Muscle layer of colon (tissue), 2 donors: ENCODE data around the gene BANK1.

Experiments
- H3K27ac ChIP-seq: one replicate; pipeline ENCODE4 v1.7.0; 2013; ENCODE audit warnings: low read depth, mild to moderate bottlenecking, low read length, moderate library complexity
- H3K27me3 ChIP-seq, 2 donors: one replicate each; pipeline ENCODE4 v1.7.0; 2013; ENCODE audit warnings: low read length in 2 of 2, mild to moderate bottlenecking in 2 of 2; ENCODE audit not compliant: insufficient read depth in 2 of 2, control insufficient read depth in 1 of 2
- H3K36me3 ChIP-seq: one replicate; pipeline ENCODE4 v1.7.0; 2013; ENCODE audit warnings: mild to moderate bottlenecking, low read length; ENCODE audit not compliant: insufficient read depth
- H3K4me1 ChIP-seq: one replicate; pipeline ENCODE4 v1.7.0; 2013; ENCODE audit warnings: mild to moderate bottlenecking, low read length; ENCODE audit not compliant: insufficient read depth
- H3K4me3 ChIP-seq, 2 donors: one replicate each; pipeline ENCODE4 v1.7.0; 2013; ENCODE audit warnings: low read length in 2 of 2, low read depth in 1 of 2, mild to moderate bottlenecking in 1 of 2, moderate library complexity in 1 of 2
- H3K9ac ChIP-seq: one replicate; pipeline ENCODE4 v1.7.0; 2013; ENCODE audit warnings: low read length
- H3K9me3 ChIP-seq: one replicate; pipeline ENCODE4 v1.7.0; 2013; ENCODE audit warnings: mild to moderate bottlenecking, low read length
- donor health status: abdominal sarcoma.
- donor health status: Adenocarcinoma of cecum.

BANK1 gene

GRCh38 chr4:101785486-101785885, 5.0 kb upstream of the BANK1 start:
- Histone ChIP-seq H3K27me3 (no peaks in the 10 kb centered on the region), H3K4me3 (no peak overlapping the region), H3K4me1 (no peaks in the 10 kb centered on the region), H3K36me3 (no peaks in the 10 kb centered on the region), H3K9ac (no peak overlapping the region), H3K9me3 (no peaks in the 10 kb centered on the region), H3K27ac (no peak overlapping the region)

GRCh38 chr4:101787701-101788316, 2.7 kb upstream of the BANK1 start:
- no peaks in the 10 kb centered on the region for H3K36me3 ChIP-seq
- no peak overlapping the region for H3K9ac ChIP-seq
- H3K4me1 ChIP-seq = no peaks in the 10 kb centered on the region
- H3K4me3 ChIP-seq = no peak overlapping the region
- H3K27ac ChIP-seq = no peak overlapping the region
- no peaks in the 10 kb centered on the region for H3K27me3 ChIP-seq
- no peaks in the 10 kb centered on the region for H3K9me3 ChIP-seq

GRCh38 chr4:101791182-101791558, 640 bp downstream of the BANK1 start:
- no peaks in the 10 kb centered on the region for H3K9me3 ChIP-seq
- H3K27me3 ChIP-seq = no peaks in the 10 kb centered on the region
- no peak overlapping the region for H3K27ac ChIP-seq
- H3K36me3 ChIP-seq = no peaks in the 10 kb centered on the region
- no peaks in the 10 kb centered on the region for H3K4me1 ChIP-seq
- peak overlapping the region; percentile 58 to 63 for H3K4me3 ChIP-seq
- H3K9ac ChIP-seq = no peak overlapping the region

GRCh38 chr4:101792056-101792590, 1.6 kb downstream of the BANK1 start:
- no peak overlapping the region for H3K27ac ChIP-seq
- H3K4me1 ChIP-seq = no peaks in the 10 kb centered on the region
- no peaks in the 10 kb centered on the region for H3K9me3 ChIP-seq
- no peak overlapping the region for H3K9ac ChIP-seq
- no peaks in the 10 kb centered on the region for H3K27me3 ChIP-seq
- H3K36me3 ChIP-seq = no peaks in the 10 kb centered on the region
- no peak overlapping the region for H3K4me3 ChIP-seq

GRCh38 chr4:101793397-101793796, 2.9 kb downstream of the BANK1 start:
- Histone ChIP-seq H3K27me3 (no peaks in the 10 kb centered on the region), H3K4me3 (no peak overlapping the region), H3K9ac (no peak overlapping the region), H3K4me1 (no peaks in the 10 kb centered on the region), H3K27ac (no peak overlapping the region), H3K36me3 (no peaks in the 10 kb centered on the region), H3K9me3 (no peaks in the 10 kb centered on the region)

GRCh38 chr4:101794806-101795205, 4.3 kb downstream of the BANK1 start:
- H3K9me3 ChIP-seq = no peaks in the 10 kb centered on the region
- no peaks in the 10 kb centered on the region for H3K27me3 ChIP-seq
- no peaks in the 10 kb centered on the region for H3K36me3 ChIP-seq
- no peak overlapping the region for H3K4me3 ChIP-seq
- H3K4me1 ChIP-seq = no peaks in the 10 kb centered on the region
- no peak overlapping the region for H3K27ac ChIP-seq
- H3K9ac ChIP-seq = no peak overlapping the region

GRCh38 chr4:101795704-101796103, 5.2 kb downstream of the BANK1 start:
- H3K4me1 ChIP-seq = no peaks in the 10 kb centered on the region
- no peaks in the 10 kb centered on the region for H3K9me3 ChIP-seq
- no peaks in the 10 kb centered on the region for H3K36me3 ChIP-seq
- no peak overlapping the region for H3K4me3 ChIP-seq
- no peak overlapping the region for H3K27ac ChIP-seq
- no peak overlapping the region for H3K9ac ChIP-seq
- no peaks in the 10 kb centered on the region for H3K27me3 ChIP-seq

GRCh38 chr4:101801958-101802357, 11.4 kb downstream of the BANK1 start:
- Histone ChIP-seq H3K9me3 (no peaks in the 10 kb centered on the region), H3K27ac (no peak overlapping the region), H3K36me3 (no peaks in the 10 kb centered on the region), H3K4me1 (no peaks in the 10 kb centered on the region), H3K4me3 (no peak overlapping the region), H3K27me3 (no peaks in the 10 kb centered on the region), H3K9ac (no peak overlapping the region)

GRCh38 chr4:101806914-101807313, 16.4 kb downstream of the BANK1 start:
- no peaks in the 10 kb centered on the region for H3K36me3 ChIP-seq
- no peak overlapping the region for H3K9ac ChIP-seq
- H3K27ac ChIP-seq = no peak overlapping the region
- no peaks in the 10 kb centered on the region for H3K9me3 ChIP-seq
- no peaks in the 10 kb centered on the region for H3K4me1 ChIP-seq
- no peaks in the 10 kb centered on the region for H3K27me3 ChIP-seq
- no peak overlapping the region for H3K4me3 ChIP-seq

- no peak overlapping the region for H3K4me3 ChIP-seq
- H3K9ac ChIP-seq = no peak overlapping the region
- H3K27ac ChIP-seq = no peak overlapping the region
- no peaks in the 10 kb centered on the region for H3K9me3 ChIP-seq
- no peaks in the 10 kb centered on the region for H3K4me1 ChIP-seq
- no peaks in the 10 kb centered on the region for H3K36me3 ChIP-seq
- H3K27me3 ChIP-seq = no peaks in the 10 kb centered on the region
Measured at GRCh38 chr4:101807351-101807750, 16.8 kb downstream of the BANK1 start.

- Histone ChIP-seq H3K9me3 (no peaks in the 10 kb centered on the region), H3K4me3 (no peak overlapping the region), H3K27me3 (no peaks in the 10 kb centered on the region), H3K36me3 (no peaks in the 10 kb centered on the region), H3K4me1 (no peaks in the 10 kb centered on the region), H3K9ac (no peak overlapping the region), H3K27ac (no peak overlapping the region)
Measured at GRCh38 chr4:101813604-101814003, 23.1 kb downstream of the BANK1 start.

GRCh38 chr4:101818362-101818761, 27.8 kb downstream of the BANK1 start:
- no peaks in the 10 kb centered on the region for H3K9me3 ChIP-seq
- no peaks in the 10 kb centered on the region for H3K36me3 ChIP-seq

More at GRCh38 chr4:101818362-101818761, 27.8 kb downstream of the BANK1 start:
- Histone ChIP-seq H3K4me1 (no peaks in the 10 kb centered on the region), H3K27me3 (no peaks in the 10 kb centered on the region), H3K4me3 (no peak overlapping the region), H3K27ac (no peak overlapping the region), H3K9ac (no peak overlapping the region)
